Stimulated activated CD8-positive, alpha-beta memory T cell treated with anti-CD3 and anti-CD28 coated beads, Interleukin-4, amount 100 ng/mL, for 24 hours (primary cell): ENCODE data around the gene ISYNA1.
A peak's percentile ranks its signal among the peaks of the same experiment; 100 is the strongest.

ENCODE experiments used
- DNase-seq: peaks from one replicate; pipeline ENCODE4 v3.0.0-alpha.2; 2020; ENCODE audit warnings: low read depth

ISYNA1 gene

GRCh38 chr19:18392417-18392816 is 45.5 kb downstream of the ISYNA1 start:
- DNase-seq, result no peak

GRCh38 chr19:18391509-18392075 is 46.3 kb downstream of the ISYNA1 start:
- DNase-seq, result no peak

- DNase-seq, result no peak
These were observed 47.6 kb downstream of the ISYNA1 start for GRCh38 chr19:18390065-18390907.

- no peak for DNase-seq
These were observed 48.2 kb downstream of the ISYNA1 start for GRCh38 chr19:18389726-18390064.

- no peak for DNase-seq
These were observed 48.8 kb downstream of the ISYNA1 start for GRCh38 chr19:18388960-18389725.

- DNase-seq, result peak; percentile 72
These were observed 49.6 kb downstream of the ISYNA1 start for GRCh38 chr19:18388100-18388959.

- no peak for DNase-seq
These were observed 51.2 kb downstream of the ISYNA1 start for GRCh38 chr19:18386543-18387271.

- no peak for DNase-seq
These were observed 52.0 kb downstream of the ISYNA1 start, which contains the start of gene GDF15 for GRCh38 chr19:18385675-18386542. Gene GDF15, plus strand, starts transcription at chr19:18386158. Its CDS starts 32 bp downstream, at chr19:18386190.

- no peak for DNase-seq
These were observed 52.6 kb downstream of the ISYNA1 start for GRCh38 chr19:18385359-18385674.

- no peak for DNase-seq
These were observed 53.2 kb downstream of the ISYNA1 start for GRCh38 chr19:18384775-18385174.
